Parathyroid adenoma (tissue), 2 donors: ENCODE data around the gene OGN.

ENCODE experiments used
- H2AFZ ChIP-seq: fragments of 300-600 bp; sonication (generic); one replicate; pipeline ENCODE4 v1.7.0; 2017; ENCODE audit warnings: antibody characterized with exemption, mild to moderate bottlenecking
- H3K27ac ChIP-seq: fragments of 300-600 bp; sonication (generic); one replicate; pipeline ENCODE4 v1.7.0; 2017
- H3K27me3 ChIP-seq: fragments of 300-600 bp; sonication (generic); one replicate; pipeline ENCODE4 v1.7.0; 2017; ENCODE audit warnings: low read length; ENCODE audit not compliant: control insufficient read depth, insufficient read depth
- H3K36me3 ChIP-seq: fragments of 300-600 bp; sonication (generic); one replicate; pipeline ENCODE4 v1.7.0; 2017; ENCODE audit warnings: low read length; ENCODE audit not compliant: control insufficient read depth, insufficient read depth
- H3K4me1 ChIP-seq: fragments of 300-600 bp; sonication (generic); one replicate; pipeline ENCODE4 v1.7.0; 2017; ENCODE audit warnings: control low read depth
- H3K4me2 ChIP-seq: fragments of 300-600 bp; sonication (generic); one replicate; pipeline ENCODE4 v1.7.0; 2017; ENCODE audit warnings: low read length
- H3K4me3 ChIP-seq: fragments of 300-600 bp; sonication (generic); one replicate; pipeline ENCODE4 v1.7.0; 2017; ENCODE audit warnings: low read depth, low read length
- H3K79me2 ChIP-seq: fragments of 300-600 bp; sonication (generic); one replicate; pipeline ENCODE4 v1.7.0; 2017; ENCODE audit warnings: control low read depth
- H3K9ac ChIP-seq: fragments of 300-600 bp; sonication (generic); one replicate; pipeline ENCODE4 v1.7.0; 2017; ENCODE audit warnings: mild to moderate bottlenecking
- H3K9me3 ChIP-seq: fragments of 300-600 bp; sonication (generic); one replicate; pipeline ENCODE4 v1.7.0; 2017; ENCODE audit warnings: low read length; ENCODE audit not compliant: control insufficient read depth
- TF ChIP-seq, protein P1 (sequence below): fragments of 300-600 bp; sonication (generic); IDR thresholded peaks from one replicate; pipeline ENCODE4 v1.7.0; 2017; ENCODE audit warnings: antibody characterized with exemption, mild to moderate bottlenecking
- donor health status: primary hyperparathyroidism.

The OGN gene

DNA sequence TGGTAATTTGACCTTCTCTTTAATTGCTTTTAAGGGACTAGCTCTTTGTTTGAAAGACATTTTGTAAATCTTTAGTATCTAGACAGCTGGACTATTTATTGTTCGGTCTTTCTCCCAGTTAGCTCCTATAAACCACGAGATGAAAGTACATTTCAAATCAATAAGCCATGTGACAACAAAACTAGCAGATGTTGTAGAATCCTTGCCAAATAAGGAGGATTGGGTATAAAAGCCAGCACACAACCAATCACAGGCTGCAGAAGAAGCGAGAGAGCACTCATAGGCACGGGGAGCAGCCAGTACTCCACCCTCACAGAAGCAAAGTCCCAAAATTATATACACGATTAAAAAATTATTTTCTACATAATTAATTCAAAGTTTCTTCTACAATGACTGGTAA is 28.0 kb upstream of the OGN start:
- Histone ChIP-seq H3K79me2 (no peaks in the 10 kb centered on the region), H3K9ac (no peak overlapping the region), H3K4me1 (no peaks in the 10 kb centered on the region), H3K36me3 (no peaks in the 10 kb centered on the region), H3K4me3 (no peak overlapping the region), H3K27ac (no peak overlapping the region), H3K4me2 (no peak overlapping the region), H2AFZ (no peak overlapping the region), H3K27me3 (no peaks in the 10 kb centered on the region), H3K9me3 (no peaks in the 10 kb centered on the region)
- TF ChIP-seq, protein P1, sequence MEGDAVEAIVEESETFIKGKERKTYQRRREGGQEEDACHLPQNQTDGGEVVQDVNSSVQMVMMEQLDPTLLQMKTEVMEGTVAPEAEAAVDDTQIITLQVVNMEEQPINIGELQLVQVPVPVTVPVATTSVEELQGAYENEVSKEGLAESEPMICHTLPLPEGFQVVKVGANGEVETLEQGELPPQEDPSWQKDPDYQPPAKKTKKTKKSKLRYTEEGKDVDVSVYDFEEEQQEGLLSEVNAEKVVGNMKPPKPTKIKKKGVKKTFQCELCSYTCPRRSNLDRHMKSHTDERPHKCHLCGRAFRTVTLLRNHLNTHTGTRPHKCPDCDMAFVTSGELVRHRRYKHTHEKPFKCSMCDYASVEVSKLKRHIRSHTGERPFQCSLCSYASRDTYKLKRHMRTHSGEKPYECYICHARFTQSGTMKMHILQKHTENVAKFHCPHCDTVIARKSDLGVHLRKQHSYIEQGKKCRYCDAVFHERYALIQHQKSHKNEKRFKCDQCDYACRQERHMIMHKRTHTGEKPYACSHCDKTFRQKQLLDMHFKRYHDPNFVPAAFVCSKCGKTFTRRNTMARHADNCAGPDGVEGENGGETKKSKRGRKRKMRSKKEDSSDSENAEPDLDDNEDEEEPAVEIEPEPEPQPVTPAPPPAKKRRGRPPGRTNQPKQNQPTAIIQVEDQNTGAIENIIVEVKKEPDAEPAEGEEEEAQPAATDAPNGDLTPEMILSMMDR = no peak

DNA sequence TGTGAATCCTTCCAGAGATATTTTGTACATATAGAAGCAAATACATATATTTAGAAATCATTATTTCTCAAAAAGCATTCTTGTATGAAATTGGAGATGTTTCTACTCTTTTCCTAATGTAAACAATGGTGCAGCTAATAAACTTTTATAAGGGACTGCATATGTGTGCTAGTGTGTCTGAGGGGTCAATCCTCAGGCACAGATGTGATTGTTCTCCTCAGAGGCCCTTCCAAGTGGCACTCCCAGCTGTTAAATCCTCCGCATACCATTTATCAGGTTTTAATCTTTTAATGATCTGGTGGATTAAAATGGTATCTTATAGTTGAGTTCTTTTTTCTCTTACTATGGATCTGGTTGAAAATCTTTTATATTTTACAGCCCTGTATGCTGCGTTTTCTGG is 25.5 kb upstream of the OGN start:
- Histone ChIP-seq H3K9ac (no peak overlapping the region), H3K27me3 (no peaks in the 10 kb centered on the region), H3K4me1 (no peaks in the 10 kb centered on the region), H2AFZ (no peak overlapping the region), H3K79me2 (no peaks in the 10 kb centered on the region), H3K4me2 (no peak overlapping the region), H3K4me3 (no peak overlapping the region), H3K9me3 (no peaks in the 10 kb centered on the region), H3K36me3 (no peaks in the 10 kb centered on the region), H3K27ac (no peak overlapping the region)
- TF ChIP-seq, protein P1 = no peak

DNA sequence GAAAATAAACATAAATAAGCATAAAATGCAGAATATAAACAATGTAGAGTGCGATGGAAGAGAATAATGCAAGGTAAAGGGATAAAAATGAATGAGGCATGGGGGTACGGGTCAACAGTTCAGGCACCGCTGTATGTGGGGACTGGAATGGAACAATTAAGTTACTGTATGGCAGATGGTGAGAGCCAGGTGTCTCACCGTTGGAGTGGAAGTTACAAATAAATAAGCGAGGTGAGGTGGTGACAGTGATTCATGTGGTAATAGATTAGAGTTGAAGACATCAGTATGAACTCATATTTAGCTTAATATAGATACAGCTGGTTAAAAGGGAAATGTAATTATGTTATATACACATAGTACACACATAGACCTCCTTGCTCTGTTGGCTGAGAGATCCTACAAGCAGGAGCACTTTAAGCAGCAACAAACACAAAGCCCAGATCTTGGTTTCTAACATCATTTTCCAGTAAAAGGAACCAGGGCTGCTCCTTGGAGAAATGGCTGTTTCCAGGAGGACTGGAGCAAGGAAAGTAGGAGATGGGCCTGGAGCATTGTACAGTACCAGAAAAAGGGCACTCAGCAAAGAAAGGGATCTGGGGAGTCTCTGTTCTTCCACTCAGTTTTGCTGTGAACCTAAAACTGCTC is 22.2 kb upstream of the OGN start:
- TF ChIP-seq, protein P1 = no peak
- H3K27ac ChIP-seq = no peak overlapping the region
- H3K36me3 ChIP-seq = no peaks in the 10 kb centered on the region
- H3K9ac ChIP-seq = no peak overlapping the region
- H3K4me2 ChIP-seq = no peak overlapping the region
- H3K27me3 ChIP-seq = no peaks in the 10 kb centered on the region
- H3K79me2 ChIP-seq = no peaks in the 10 kb centered on the region
- no peaks in the 10 kb centered on the region for H3K9me3 ChIP-seq
- no peak overlapping the region for H3K4me3 ChIP-seq
- H3K4me1 ChIP-seq = no peaks in the 10 kb centered on the region
- H2AFZ ChIP-seq = no peak overlapping the region

DNA sequence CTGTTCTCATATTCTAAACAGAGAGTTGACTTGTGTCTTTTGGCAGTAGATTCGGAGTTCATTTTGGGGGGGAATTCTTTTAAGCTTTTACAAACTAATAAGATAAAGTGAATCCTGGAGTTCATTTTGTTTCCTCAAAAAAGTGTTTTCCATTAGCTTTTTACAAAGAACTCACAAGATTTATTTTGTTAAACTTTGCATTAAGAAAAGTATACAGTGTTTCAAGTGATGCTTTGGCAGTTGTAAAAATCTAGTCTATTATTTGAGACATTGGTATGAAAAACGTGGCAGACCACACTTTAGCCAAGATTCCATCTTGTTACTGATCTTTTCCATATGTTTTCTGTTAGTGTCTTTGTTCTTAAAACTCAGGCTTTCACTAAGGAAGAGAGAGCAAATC is 21.1 kb upstream of the OGN start:
- Histone ChIP-seq H3K4me2 (no peak overlapping the region), H3K27ac (no peak overlapping the region), H3K4me1 (no peaks in the 10 kb centered on the region), H3K9ac (no peak overlapping the region), H3K4me3 (no peak overlapping the region), H3K79me2 (no peaks in the 10 kb centered on the region), H3K9me3 (no peaks in the 10 kb centered on the region), H3K27me3 (no peaks in the 10 kb centered on the region), H3K36me3 (no peaks in the 10 kb centered on the region), H2AFZ (no peak overlapping the region)
- TF ChIP-seq, protein P1 = no peak

DNA sequence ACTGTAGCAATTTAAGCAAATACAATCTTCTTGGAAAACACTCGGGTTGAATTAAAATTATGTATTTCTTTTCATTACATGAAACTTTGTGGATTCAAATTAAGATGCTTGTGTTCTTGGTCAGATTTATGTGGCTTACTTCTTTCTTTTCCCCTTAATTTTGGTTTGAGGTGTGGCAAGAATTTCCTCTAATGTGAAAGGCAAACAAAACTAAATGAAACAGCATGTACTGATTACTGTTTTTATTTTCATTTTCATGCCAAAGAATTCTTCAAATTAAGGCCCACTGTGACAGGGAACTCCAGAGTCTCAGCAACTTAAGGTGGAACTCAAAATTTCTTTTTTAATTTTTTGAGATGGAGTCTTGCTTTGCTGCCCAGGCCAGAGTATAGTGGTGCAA is 20.0 kb upstream of the OGN start, which contains the start of gene OMD:
OMD (minus strand) TSS at position 132 of the 400 bp plus-strand sequence. CDS start 6,913 bp downstream, outside the sequence.
- H3K27ac ChIP-seq = no peak within 1 kb of the TSS
- H2AFZ ChIP-seq = no peak within 1 kb of the TSS
- no peaks in the 10 kb centered on the region for H3K79me2 ChIP-seq
- no peaks in the 10 kb centered on the region for H3K36me3 ChIP-seq
- no peak within 1 kb of the TSS for H3K4me2 ChIP-seq
- H3K9me3 ChIP-seq = no peaks in the 10 kb centered on the region
- no peaks in the 10 kb centered on the region for H3K27me3 ChIP-seq
- H3K4me1 ChIP-seq = no peaks in the 10 kb centered on the region
- H3K9ac ChIP-seq = no peak within 1 kb of the TSS
- H3K4me3 ChIP-seq = no peak within 1 kb of the TSS
- TF ChIP-seq, protein P1 = no peak
